ENCODE results near the gene ZNF598. TPM values are rescaled to one million over a fixed set of nuclear protein-coding genes. Genes with fewer than 3 reads are reported as not detected.

ZNF598 gene
- polyA plus RNA-seq, 1 of the 3 experiments (the other 2 are of a cell fraction) = 47.8 TPM

DNA sequence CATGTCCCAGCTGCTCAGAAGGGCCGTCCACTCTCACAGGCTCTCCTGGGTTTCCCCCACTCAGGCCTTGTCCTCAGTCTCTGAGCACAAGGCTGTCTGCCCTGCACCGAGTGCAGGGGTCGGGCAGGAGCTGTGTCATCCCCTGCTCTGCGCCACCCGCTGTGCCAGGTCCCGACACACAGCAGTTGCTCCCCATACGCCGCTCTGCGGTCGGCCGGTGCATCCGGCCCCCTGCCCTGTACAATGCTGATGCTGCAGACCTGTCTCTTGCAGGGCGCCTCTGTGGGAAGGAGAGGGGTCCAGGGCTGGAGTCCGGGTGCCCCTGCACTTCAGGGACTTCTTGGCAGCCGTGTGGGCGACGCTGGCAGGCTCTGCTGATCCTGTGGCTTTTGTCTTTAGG is 44.3 kb upstream of the ZNF598 start:
- Histone ChIP-seq H3K9me2 (no peaks in the 10 kb centered on the region), H3K27me3 (ENCODE audit: insufficient read depth) (no peaks in the 10 kb centered on the region), H3K27ac (ENCODE audit: low read depth in 2 of 2, low read length in 1 of 2) (no peak overlapping the region), H3K4me1 (ENCODE audit: control insufficient read depth in 1 of 2, insufficient read depth in 2 of 2, low read depth in 1 of 2, low read length in 1 of 2) (peaks cover 0 to 3% of the 10 kb centered on the region in 2 experiments; a peak in 2 of 4 replicates), H3K9ac (no peak overlapping the region), H3K9me3 (no peaks in the 10 kb centered on the region), H2AFZ (ENCODE audit: low read depth) (no peak overlapping the region), H3K4me3 (ENCODE audit: low read depth in 2 of 2, low read length in 1 of 2) (no peak overlapping the region), H4K20me1 (ENCODE audit: insufficient read depth) (no peaks in the 10 kb centered on the region), H3K36me3 (replicated peaks in 1 of 2; ENCODE audit: control insufficient read depth in 1 of 2, insufficient read depth in 2 of 2, low read length in 1 of 2) (peaks cover 17 to 52% of the 10 kb centered on the region in 2 experiments), H3K79me2 (ENCODE audit: insufficient read depth) (peaks cover 30% of the 10 kb centered on the region), H3F3A (replicated peaks; ENCODE audit: insufficient read depth) (no peaks in the 10 kb centered on the region), H3K4me2 (no peak overlapping the region)
- TF ChIP-seq TEAD4 (IDR thresholded peaks at IDR 0.05; ENCODE audit: borderline replicate concordance, insufficient read depth) = no peak
- TF ChIP-seq EP300 (IDR thresholded peaks at IDR 0.05; ENCODE audit: borderline replicate concordance in 1 of 2, low read depth in 1 of 2, low read length in 1 of 2) = no peak
- ChIA-PET CTCF (no interaction called here), POLR2A (no interaction called here)
- WGBS (ENCODE audit: low lambda C conversion rate) = 93% methylated on average over 13 of the region's 17 CpGs
- no peak for DNase-seq

DNA sequence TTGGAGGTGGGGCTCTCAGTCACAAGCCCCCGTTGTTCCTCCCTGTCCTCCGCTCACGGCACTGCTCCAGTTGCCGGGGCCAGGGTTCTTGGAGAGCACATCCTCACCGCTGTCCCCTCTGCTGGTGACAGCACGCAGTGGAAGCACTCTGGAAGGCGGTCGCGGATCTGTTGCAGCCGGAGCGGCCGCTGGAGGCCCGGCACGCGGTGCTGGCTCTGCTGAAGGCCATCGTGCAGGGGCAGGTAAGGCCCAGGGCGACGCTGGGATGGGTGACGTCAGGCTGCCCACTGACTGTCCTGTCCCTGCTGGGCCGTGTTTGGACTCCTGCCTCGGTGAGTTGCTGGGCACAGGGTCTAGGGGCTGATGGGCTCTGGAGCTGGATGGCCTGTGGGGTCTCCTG is 43.6 kb upstream of the ZNF598 start:
- Histone ChIP-seq H3K9me3 (no peaks in the 10 kb centered on the region), H2AFZ (ENCODE audit: low read depth) (no peak overlapping the region), H3K4me2 (no peak overlapping the region), H3K27ac (ENCODE audit: low read depth in 2 of 2, low read length in 1 of 2) (no peak overlapping the region), H4K20me1 (ENCODE audit: insufficient read depth) (no peaks in the 10 kb centered on the region), H3K79me2 (ENCODE audit: insufficient read depth) (peaks cover 37% of the 10 kb centered on the region), H3K27me3 (ENCODE audit: insufficient read depth) (no peaks in the 10 kb centered on the region), H3K36me3 (replicated peaks in 1 of 2; ENCODE audit: control insufficient read depth in 1 of 2, insufficient read depth in 2 of 2, low read length in 1 of 2) (peaks cover 17 to 46% of the 10 kb centered on the region in 2 experiments), H3K9ac (no peak overlapping the region), H3F3A (replicated peaks; ENCODE audit: insufficient read depth) (no peaks in the 10 kb centered on the region), H3K4me1 (ENCODE audit: control insufficient read depth in 1 of 2, insufficient read depth in 2 of 2, low read depth in 1 of 2, low read length in 1 of 2) (peaks cover 0 to 9% of the 10 kb centered on the region in 2 experiments; a peak in 2 of 4 replicates), H3K9me2 (no peaks in the 10 kb centered on the region), H3K4me3 (ENCODE audit: low read depth in 2 of 2, low read length in 1 of 2) (no peak overlapping the region)
- no peak for TF ChIP-seq TEAD4 (IDR thresholded peaks at IDR 0.05; ENCODE audit: borderline replicate concordance, insufficient read depth)
- TF ChIP-seq, protein P1, sequence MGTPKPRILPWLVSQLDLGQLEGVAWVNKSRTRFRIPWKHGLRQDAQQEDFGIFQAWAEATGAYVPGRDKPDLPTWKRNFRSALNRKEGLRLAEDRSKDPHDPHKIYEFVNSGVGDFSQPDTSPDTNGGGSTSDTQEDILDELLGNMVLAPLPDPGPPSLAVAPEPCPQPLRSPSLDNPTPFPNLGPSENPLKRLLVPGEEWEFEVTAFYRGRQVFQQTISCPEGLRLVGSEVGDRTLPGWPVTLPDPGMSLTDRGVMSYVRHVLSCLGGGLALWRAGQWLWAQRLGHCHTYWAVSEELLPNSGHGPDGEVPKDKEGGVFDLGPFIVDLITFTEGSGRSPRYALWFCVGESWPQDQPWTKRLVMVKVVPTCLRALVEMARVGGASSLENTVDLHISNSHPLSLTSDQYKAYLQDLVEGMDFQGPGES (IDR thresholded peaks at IDR 0.05; ENCODE audit: low read depth, low read length) = no peak
- no peak for TF ChIP-seq FOSL2 (IDR thresholded peaks at IDR 0.05; ENCODE audit: borderline replicate concordance, low read depth)
- no peak for TF ChIP-seq JUND (IDR thresholded peaks at IDR 0.05)
- no peak for TF ChIP-seq NRF1 (IDR thresholded peaks at IDR 0.05; ENCODE audit: low read depth, low read length)
- TF ChIP-seq FOXJ3 (CRISPR knock-in tag; IDR thresholded peaks at IDR 0.05) = no peak
- TF ChIP-seq RCOR1 (IDR thresholded peaks at IDR 0.05; ENCODE audit: low read length) = no peak
- no peak for TF ChIP-seq GABPA (IDR thresholded peaks at IDR 0.05; ENCODE audit: low read depth)
- TF ChIP-seq NFIC (IDR thresholded peaks at IDR 0.05; ENCODE audit: borderline replicate concordance) = no peak
- no peak for TF ChIP-seq TAF1 (IDR thresholded peaks at IDR 0.05; ENCODE audit: borderline replicate concordance, low read depth, low read length)
- 92% methylated on average over 11 of the region's 21 CpGs for WGBS (ENCODE audit: low lambda C conversion rate)
- ChIA-PET CTCF (interaction anchor here (2.1 kb wide), 1 partner anchor 31 kb away, joined by 5 read pairs; no protein-coding TSS in a partner anchor), POLR2A (no interaction called here)
- DNase-seq = no peak

Measured in SK-N-SH (cell line).